Mononuclear cell (primary cell): Measurements from ENCODE around the gene GUK1. TPM values are rescaled to one million over a fixed set of nuclear protein-coding genes. Genes with fewer than 3 reads are reported as not detected.

ENCODE experiments used
- H3K27me3 ChIP-seq: 2 replicates; pipeline ENCODE4 v1.6.0; 2011; ENCODE audit warnings: low read length, control low read depth; ENCODE audit not compliant: insufficient read depth
- H3K4me1 ChIP-seq: 2 replicates; pipeline ENCODE4 v1.5.1; 2011; ENCODE audit warnings: mild to moderate bottlenecking, low read length, control low read depth; ENCODE audit not compliant: insufficient read depth
- H3K4me3 ChIP-seq: 2 replicates; pipeline ENCODE4 v1.5.1; 2011; ENCODE audit warnings: mild to moderate bottlenecking, low read length, moderate library complexity
- H3K9me3 ChIP-seq: 2 replicates; pipeline ENCODE4 v1.5.1; 2011; ENCODE audit warnings: low read depth, mild to moderate bottlenecking, control low read depth, low read length
- total RNA-seq: library from RNA; depleted of rRNA; stranded (reverse); fragments of >200 nt; gene quantifications from one replicate; pipeline ENCODE4 v1.2.3, GENCODE V29; 2012

The GUK1 gene
- 190 TPM for total RNA-seq

GRCh38 chr1:228139931-228140723 is at the start of gene GUK1:
Gene GUK1, plus strand, starts transcription at chr1:228140279. Its CDS starts 24 bp downstream, at chr1:228140303.
- Histone ChIP-seq H3K27me3 (no peaks in the 10 kb centered on the region), H3K4me3 (peak within 1 kb of the TSS; percentile 82), H3K9me3 (no peaks in the 10 kb centered on the region), H3K4me1 (peaks cover 51% of the 10 kb centered on the region)

- H3K4me1 ChIP-seq, result peaks cover 80% of the 10 kb centered on the region
- H3K9me3 ChIP-seq, result no peaks in the 10 kb centered on the region
- H3K27me3 ChIP-seq, result no peaks in the 10 kb centered on the region
- no peak overlapping the region for H3K4me3 ChIP-seq
Observed at GRCh38 chr1:228090613-228091081, 49.4 kb upstream of the GUK1 start.

GRCh38 chr1:228091084-228091483 is 49.0 kb upstream of the GUK1 start:
- no peaks in the 10 kb centered on the region for H3K27me3 ChIP-seq
- peaks cover 80% of the 10 kb centered on the region for H3K4me1 ChIP-seq
- no peaks in the 10 kb centered on the region for H3K9me3 ChIP-seq
- H3K4me3 ChIP-seq, result no peak overlapping the region

GRCh38 chr1:228092342-228093049 is 47.6 kb upstream of the GUK1 start:
- Histone ChIP-seq H3K9me3 (no peaks in the 10 kb centered on the region), H3K4me3 (no peak overlapping the region), H3K4me1 (peaks cover 66% of the 10 kb centered on the region), H3K27me3 (no peaks in the 10 kb centered on the region)

- no peaks in the 10 kb centered on the region for H3K9me3 ChIP-seq
- no peaks in the 10 kb centered on the region for H3K27me3 ChIP-seq
- H3K4me3 ChIP-seq, result no peak overlapping the region
- H3K4me1 ChIP-seq, result peaks cover 58% of the 10 kb centered on the region
Observed at GRCh38 chr1:228093050-228093906, 46.8 kb upstream of the GUK1 start.

- no peak overlapping the region for H3K4me3 ChIP-seq
- H3K9me3 ChIP-seq, result no peaks in the 10 kb centered on the region
- no peaks in the 10 kb centered on the region for H3K27me3 ChIP-seq
- peaks cover 46% of the 10 kb centered on the region for H3K4me1 ChIP-seq
Observed at GRCh38 chr1:228094432-228095016, 45.6 kb upstream of the GUK1 start.

- H3K27me3 ChIP-seq, result no peaks in the 10 kb centered on the region
- no peaks in the 10 kb centered on the region for H3K9me3 ChIP-seq
- no peak overlapping the region for H3K4me3 ChIP-seq
- H3K4me1 ChIP-seq, result peaks cover 40% of the 10 kb centered on the region
Observed at GRCh38 chr1:228095161-228095560, 44.9 kb upstream of the GUK1 start.

DNA sequence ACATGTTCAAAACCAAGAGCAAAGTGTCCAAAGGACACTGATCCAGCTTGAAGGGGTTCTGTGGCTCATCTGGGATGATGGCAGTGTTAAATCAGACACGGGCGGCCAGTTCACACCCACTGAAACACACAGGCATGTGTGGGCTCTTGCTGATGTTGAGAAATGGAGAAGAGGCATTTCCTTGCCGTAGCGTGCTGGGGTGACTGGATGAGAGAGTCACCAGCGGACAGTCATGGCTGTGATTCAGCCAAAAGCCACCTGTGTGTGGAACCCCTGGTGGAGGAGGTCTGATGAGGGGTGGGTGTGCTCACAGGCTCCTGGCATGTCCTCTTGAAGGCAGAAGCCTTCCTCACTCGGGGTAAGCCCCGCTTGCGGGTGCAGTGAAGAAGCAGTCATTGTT is 44.1 kb upstream of the GUK1 start:
- peaks cover 35% of the 10 kb centered on the region for H3K4me1 ChIP-seq
- no peaks in the 10 kb centered on the region for H3K9me3 ChIP-seq
- no peaks in the 10 kb centered on the region for H3K27me3 ChIP-seq
- H3K4me3 ChIP-seq, result no peak overlapping the region

GRCh38 chr1:228096416-228097332 is 43.4 kb upstream of the GUK1 start:
- H3K4me1 ChIP-seq, result peaks cover 35% of the 10 kb centered on the region
- H3K9me3 ChIP-seq, result no peaks in the 10 kb centered on the region
- H3K27me3 ChIP-seq, result no peaks in the 10 kb centered on the region
- H3K4me3 ChIP-seq, result no peak overlapping the region

DNA sequence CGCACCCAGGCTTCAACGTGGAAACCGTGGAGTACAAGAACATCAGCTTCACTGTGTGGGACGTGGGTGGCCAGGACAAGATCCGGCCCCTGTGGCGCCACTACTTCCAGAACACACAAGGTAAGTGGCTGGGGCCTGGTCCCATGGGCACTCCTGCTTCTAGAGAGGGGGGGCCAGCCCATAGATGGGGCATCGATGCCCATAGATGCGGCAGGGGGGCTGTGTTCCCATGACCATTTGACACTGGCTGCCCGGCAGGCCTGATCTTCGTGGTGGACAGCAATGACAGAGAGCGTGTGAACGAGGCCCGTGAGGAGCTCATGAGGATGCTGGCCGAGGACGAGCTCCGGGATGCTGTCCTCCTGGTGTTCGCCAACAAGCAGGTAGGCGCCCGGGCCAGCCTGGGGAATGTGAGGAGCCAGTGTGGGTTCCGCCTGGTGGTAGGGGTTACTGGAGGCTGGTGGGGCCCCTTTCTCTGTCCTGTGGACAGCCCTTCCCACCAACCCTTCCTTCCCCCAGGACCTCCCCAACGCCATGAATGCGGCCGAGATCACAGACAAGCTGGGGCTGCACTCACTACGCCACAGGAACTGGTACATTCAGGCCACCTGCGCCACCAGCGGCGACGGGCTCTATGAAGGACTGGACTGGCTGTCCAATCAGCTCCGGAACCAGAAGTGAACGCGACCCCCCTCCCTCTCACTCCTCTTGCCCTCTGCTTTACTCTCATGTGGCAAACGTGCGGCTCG is 42.6 kb upstream of the GUK1 start:
- Histone ChIP-seq H3K4me1 (peaks cover 32% of the 10 kb centered on the region), H3K9me3 (no peaks in the 10 kb centered on the region), H3K4me3 (no peak overlapping the region), H3K27me3 (no peaks in the 10 kb centered on the region)

GRCh38 chr1:228098323-228098931 is 41.7 kb upstream of the GUK1 start:
- no peak overlapping the region for H3K4me3 ChIP-seq
- H3K27me3 ChIP-seq, result no peaks in the 10 kb centered on the region
- no peaks in the 10 kb centered on the region for H3K9me3 ChIP-seq
- peaks cover 29% of the 10 kb centered on the region for H3K4me1 ChIP-seq

DNA sequence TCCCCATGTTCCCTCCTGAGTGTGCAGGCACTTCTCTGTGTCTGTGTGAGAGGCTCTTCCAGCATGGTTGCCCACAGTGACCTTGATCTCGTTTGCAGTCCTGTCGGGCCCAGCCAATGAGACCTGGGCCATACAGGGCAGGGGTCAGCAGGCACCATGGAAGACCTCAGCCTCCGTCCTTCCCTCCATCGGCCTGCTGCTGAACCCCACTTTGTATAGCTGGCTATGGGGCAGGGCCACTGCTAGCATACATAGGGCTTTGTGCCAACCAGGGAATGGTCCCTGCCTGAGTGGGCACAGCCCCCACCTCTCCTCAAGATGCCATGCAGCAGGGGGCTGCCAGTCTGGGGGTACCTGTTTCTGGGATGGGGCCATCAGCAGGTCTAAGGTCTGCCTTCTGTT is 40.7 kb upstream of the GUK1 start:
- Histone ChIP-seq H3K4me1 (peaks cover 37% of the 10 kb centered on the region), H3K9me3 (no peaks in the 10 kb centered on the region), H3K27me3 (no peaks in the 10 kb centered on the region), H3K4me3 (no peak overlapping the region)
